Karpas-422 (cell line): ENCODE data around the gene CHD8. TPM values are rescaled to one million over a fixed set of nuclear protein-coding genes. Genes with fewer than 3 reads are reported as not detected.
"Not testable (repeated sequence)": the region's sequence is repeated elsewhere in the genome, so short reads cannot be mapped to it uniquely, and the experiment has no call there.

Experiments
- DNase-seq: peaks from one replicate; pipeline ENCODE4 v3.0.0-alpha.2; 2015
- H2AFZ ChIP-seq: fragments of 200-600 bp; sonication (generic); 2 replicates; pipeline ENCODE4 v1.6.1; 2014; ENCODE audit warnings: antibody characterized with exemption, low read length, mixed read lengths
- H3K27ac ChIP-seq: fragments of 200-600 bp; sonication (generic); 2 replicates; pipeline ENCODE4 v1.5.1; 2014; ENCODE audit warnings: mild to moderate bottlenecking, low read length, moderate library complexity
- H3K27me3 ChIP-seq: fragments of 200-600 bp; sonication (generic); 2 replicates; pipeline ENCODE4 v1.6.1; 2014; ENCODE audit warnings: low read length, mixed read lengths
- H3K36me3 ChIP-seq: fragments of 200-600 bp; sonication (generic); 2 replicates; pipeline ENCODE4 v1.6.1; 2014; ENCODE audit warnings: low read length, mixed read lengths; ENCODE audit not compliant: insufficient read depth
- H3K4me1 ChIP-seq: fragments of 200-600 bp; sonication (generic); 2 replicates; pipeline ENCODE4 v1.6.1; 2014; ENCODE audit warnings: mild to moderate bottlenecking, low read length, mixed read lengths
- H3K4me2 ChIP-seq: fragments of 200-600 bp; sonication (generic); 2 replicates; pipeline ENCODE4 v1.6.1; 2014; ENCODE audit warnings: low read length, low read depth, mild to moderate bottlenecking; ENCODE audit not compliant: poor library complexity, severe bottlenecking
- H3K4me3 ChIP-seq: fragments of 200-600 bp; sonication (generic); 2 replicates; pipeline ENCODE4 v1.5.1; 2014; ENCODE audit warnings: mild to moderate bottlenecking, antibody characterized with exemption, low read length, mixed read lengths
- H3K79me2 ChIP-seq: fragments of 200-600 bp; sonication (generic); 2 replicates; pipeline ENCODE4 v1.6.1; 2014; ENCODE audit warnings: mild to moderate bottlenecking, low read length, mixed read lengths
- H3K9ac ChIP-seq: fragments of 200-600 bp; sonication (generic); 2 replicates; pipeline ENCODE4 v1.6.0; 2014; ENCODE audit warnings: low read length
- H3K9me2 ChIP-seq: fragments of 200-600 bp; sonication (generic), shearing (Covaris generic); replicated peaks from 2 replicates; pipeline ENCODE4 v1.6.0; 2014; ENCODE audit warnings: mild to moderate bottlenecking, low read length, moderate library complexity; ENCODE audit not compliant: insufficient read depth
- H3K9me3 ChIP-seq: fragments of 300-700, 200-600 bp; sonication (generic); 2 replicates; pipeline ENCODE4 v1.6.1; 2014; ENCODE audit warnings: low read length, mixed read lengths
- H4K20me1 ChIP-seq: fragments of 200-600 bp; sonication (generic); 2 replicates; pipeline ENCODE4 v1.6.1; 2014; ENCODE audit warnings: mild to moderate bottlenecking, antibody characterized with exemption, low read length, low read depth; ENCODE audit not compliant: insufficient read depth
- total RNA-seq: library from RNA; depleted of rRNA; stranded (reverse); fragments of >200 nt; shearing (Covaris generic); gene quantifications from 2 replicates; pipeline ENCODE4 v1.2.3, GENCODE V29; 2014; ENCODE audit warnings: low replicate concordance

CHD8 gene
- total RNA-seq, 1 experiment from 2014 or later, result 158 TPM

- peak overlapping the region; percentile 93 for H3K9ac ChIP-seq
- peak overlapping the region; percentile 90 for H3K4me2 ChIP-seq
- H3K9me3 ChIP-seq, result no peaks in the 10 kb centered on the region
- H3K27me3 ChIP-seq, result no peaks in the 10 kb centered on the region
- H3K79me2 ChIP-seq, result peaks cover 58% of the 10 kb centered on the region
- no peaks in the 10 kb centered on the region for H3K9me2 ChIP-seq
- H2AFZ ChIP-seq, result no peak overlapping the region
- 0 out of 2 replicates have a peak, but pooled peaks cover 11% of the 10 kb centered on the region for H4K20me1 ChIP-seq
- peaks cover 12% of the 10 kb centered on the region; the same call in 1 of the 2 replicates for H3K36me3 ChIP-seq
- peaks cover 33% of the 10 kb centered on the region for H3K4me1 ChIP-seq
- peak; percentile 65 for DNase-seq
- peak overlapping the region; percentile 91 for H3K4me3 ChIP-seq
- H3K27ac ChIP-seq, result peak overlapping the region; percentile 64
These were observed 929 bp downstream of the CHD8 start for GRCh38 chr14:21454843-21455544.

GRCh38 chr14:21449899-21450216 lies 6.1 kb downstream of the CHD8 start:
- no peak overlapping the region for H3K9ac ChIP-seq
- no peak overlapping the region for H3K27ac ChIP-seq
- H3K27me3 ChIP-seq, result no peaks in the 10 kb centered on the region
- H3K4me3 ChIP-seq, result no peak overlapping the region
- H3K4me2 ChIP-seq, result peak overlapping the region; percentile 15
- DNase-seq, result no peak
- peaks cover 33% of the 10 kb centered on the region for H3K4me1 ChIP-seq
- peaks cover 98% of the 10 kb centered on the region for H3K79me2 ChIP-seq
- H3K9me3 ChIP-seq, result no peaks in the 10 kb centered on the region
- H3K36me3 ChIP-seq, result peaks cover 19% of the 10 kb centered on the region; the same call in 1 of the 2 replicates
- H4K20me1 ChIP-seq, result peaks cover 10% of the 10 kb centered on the region; the same call in 1 of the 2 replicates
- H3K9me2 ChIP-seq, result no peaks in the 10 kb centered on the region
- no peak overlapping the region for H2AFZ ChIP-seq

GRCh38 chr14:21442657-21443056 lies 13.3 kb downstream of the CHD8 start:
- not testable (repeated sequence) for H3K27me3 ChIP-seq, H3K9me2 ChIP-seq, H3K9ac ChIP-seq, DNase-seq, H3K27ac ChIP-seq, H4K20me1 ChIP-seq, H3K4me1 ChIP-seq, H3K9me3 ChIP-seq, H2AFZ ChIP-seq, H3K4me3 ChIP-seq, H3K4me2 ChIP-seq, H3K36me3 ChIP-seq
- peaks cover 96% of the 10 kb centered on the region for H3K79me2 ChIP-seq

- Histone ChIP-seq H4K20me1 (peaks cover 3% of the 10 kb centered on the region; the same call in 1 of the 2 replicates), H3K4me2 (no peak overlapping the region), H3K27me3 (no peaks in the 10 kb centered on the region), H2AFZ (no peak overlapping the region), H3K9me3 (no peaks in the 10 kb centered on the region), H3K9me2 (no peaks in the 10 kb centered on the region), H3K27ac (no peak overlapping the region), H3K4me3 (no peak overlapping the region), H3K9ac (no peak overlapping the region), H3K36me3 (no peaks in the 10 kb centered on the region; the same call in 1 of the 2 replicates), H3K4me1 (peaks cover 14% of the 10 kb centered on the region), H3K79me2 (peaks cover 94% of the 10 kb centered on the region)
- no peak for DNase-seq
These were observed 15.1 kb downstream of the CHD8 start for GRCh38 chr14:21440859-21441258.

- peaks cover 3% of the 10 kb centered on the region; the same call in 1 of the 2 replicates for H4K20me1 ChIP-seq
- peak; percentile 100 for DNase-seq
- H3K9ac ChIP-seq, result peak overlapping the region; percentile 76
- H3K27ac ChIP-seq, result peak overlapping the region; percentile 68
- no peaks in the 10 kb centered on the region for H3K27me3 ChIP-seq
- H2AFZ ChIP-seq, result 0 out of 2 replicates have a peak overlapping the region, but pooled peaks have one; percentile 3
- H3K36me3 ChIP-seq, result peaks cover 13% of the 10 kb centered on the region; the same call in 1 of the 2 replicates
- H3K4me1 ChIP-seq, result peaks cover 24% of the 10 kb centered on the region
- no peaks in the 10 kb centered on the region for H3K9me3 ChIP-seq
- H3K4me3 ChIP-seq, result peak overlapping the region; percentile 75
- H3K79me2 ChIP-seq, result peaks cover 94% of the 10 kb centered on the region
- H3K9me2 ChIP-seq, result no peaks in the 10 kb centered on the region
- H3K4me2 ChIP-seq, result peak overlapping the region; percentile 79
These were observed 18.6 kb downstream of the CHD8 start for GRCh38 chr14:21437063-21437901.

GRCh38 chr14:21436567-21437062 lies 19.3 kb downstream of the CHD8 start:
- H3K9me2 ChIP-seq, result no peaks in the 10 kb centered on the region
- H3K27me3 ChIP-seq, result no peaks in the 10 kb centered on the region
- no peak overlapping the region for H2AFZ ChIP-seq
- H3K9me3 ChIP-seq, result no peaks in the 10 kb centered on the region
- H3K27ac ChIP-seq, result peak overlapping the region; percentile 29; the same call in 1 of the 2 replicates
- peaks cover 5% of the 10 kb centered on the region for H4K20me1 ChIP-seq
- H3K4me1 ChIP-seq, result peaks cover 24% of the 10 kb centered on the region
- H3K9ac ChIP-seq, result peak overlapping the region; percentile 76
- DNase-seq, result peak; percentile 74
- H3K79me2 ChIP-seq, result peaks cover 94% of the 10 kb centered on the region
- peak overlapping the region; percentile 75 for H3K4me3 ChIP-seq
- peaks cover 16% of the 10 kb centered on the region; the same call in 1 of the 2 replicates for H3K36me3 ChIP-seq
- H3K4me2 ChIP-seq, result peak overlapping the region; percentile 79

- H3K4me2 ChIP-seq, result no peak overlapping the region
- H3K27me3 ChIP-seq, result no peaks in the 10 kb centered on the region
- no peaks in the 10 kb centered on the region for H3K9me2 ChIP-seq
- H3K79me2 ChIP-seq, result peaks cover 94% of the 10 kb centered on the region
- H3K36me3 ChIP-seq, result peaks cover 64% of the 10 kb centered on the region
- no peak for DNase-seq
- no peak overlapping the region for H3K4me3 ChIP-seq
- no peak overlapping the region for H2AFZ ChIP-seq
- no peaks in the 10 kb centered on the region for H3K9me3 ChIP-seq
- no peak overlapping the region for H3K27ac ChIP-seq
- peaks cover 13% of the 10 kb centered on the region for H3K4me1 ChIP-seq
- H4K20me1 ChIP-seq, result peaks cover 17% of the 10 kb centered on the region
- H3K9ac ChIP-seq, result no peak overlapping the region
These were observed 24.8 kb downstream of the CHD8 start for GRCh38 chr14:21431126-21431525.

- H2AFZ ChIP-seq, result no peak overlapping the region
- no peak overlapping the region for H3K4me3 ChIP-seq
- no peaks in the 10 kb centered on the region for H3K4me1 ChIP-seq
- no peaks in the 10 kb centered on the region for H3K9me2 ChIP-seq
- H3K4me2 ChIP-seq, result no peak overlapping the region
- H3K36me3 ChIP-seq, result peaks cover 77% of the 10 kb centered on the region
- no peaks in the 10 kb centered on the region for H3K27me3 ChIP-seq
- H3K79me2 ChIP-seq, result peaks cover 82% of the 10 kb centered on the region
- H4K20me1 ChIP-seq, result peaks cover 17% of the 10 kb centered on the region
- no peaks in the 10 kb centered on the region for H3K9me3 ChIP-seq
- H3K27ac ChIP-seq, result no peak overlapping the region
- H3K9ac ChIP-seq, result no peak overlapping the region
- no peak for DNase-seq
These were observed 27.0 kb downstream of the CHD8 start for GRCh38 chr14:21428930-21429329.
